ENCODE data around the gene PCYT2. TPM values are rescaled to one million over a fixed set of nuclear protein-coding genes. Genes with fewer than 3 reads are reported as not detected.

Gene PCYT2
- total RNA-seq, 1 experiment from 2014 or later: 31.4 TPM

- TF ChIP-seq ATF2 (CRISPR knock-in tag; IDR thresholded peaks at IDR 0.05; ENCODE audit: borderline replicate concordance, low read depth) (no peak), ZNF232 (CRISPR knock-in tag; IDR thresholded peaks at IDR 0.05) (no peak), E2F1 (CRISPR knock-in tag; IDR thresholded peaks at IDR 0.05) (0 out of 2 replicates have a peak, but pooled peaks have one; percentile 33), ZNF423 (CRISPR knock-in tag; IDR thresholded peaks at IDR 0.05) (peak; percentile 89), JAZF1 (CRISPR knock-in tag; IDR thresholded peaks at IDR 0.05) (no peak), NFE2L1 (CRISPR knock-in tag; IDR thresholded peaks at IDR 0.05) (no peak), OVOL2 (CRISPR knock-in tag; IDR thresholded peaks at IDR 0.05; ENCODE audit: borderline replicate concordance) (no peak), SMAD3 (CRISPR knock-in tag; IDR thresholded peaks at IDR 0.05; ENCODE audit: borderline replicate concordance) (no peak), ELF4 (CRISPR knock-in tag; IDR thresholded peaks at IDR 0.05; ENCODE audit: low read depth) (0 out of 2 replicates have a peak, but pooled peaks have one; percentile 18), NFATC4 (CRISPR knock-in tag; IDR thresholded peaks at IDR 0.05) (peak; percentile 53; the same call in 1 of the 2 replicates), IRF1 (CRISPR knock-in tag; IDR thresholded peaks at IDR 0.05) (0 out of 2 replicates have a peak, but pooled peaks have one; percentile 44), PRDM15 (CRISPR knock-in tag; IDR thresholded peaks at IDR 0.05) (no peak), GABPB1 (CRISPR knock-in tag; IDR thresholded peaks at IDR 0.05) (no peak)
- TF ChIP-seq, protein P1, sequence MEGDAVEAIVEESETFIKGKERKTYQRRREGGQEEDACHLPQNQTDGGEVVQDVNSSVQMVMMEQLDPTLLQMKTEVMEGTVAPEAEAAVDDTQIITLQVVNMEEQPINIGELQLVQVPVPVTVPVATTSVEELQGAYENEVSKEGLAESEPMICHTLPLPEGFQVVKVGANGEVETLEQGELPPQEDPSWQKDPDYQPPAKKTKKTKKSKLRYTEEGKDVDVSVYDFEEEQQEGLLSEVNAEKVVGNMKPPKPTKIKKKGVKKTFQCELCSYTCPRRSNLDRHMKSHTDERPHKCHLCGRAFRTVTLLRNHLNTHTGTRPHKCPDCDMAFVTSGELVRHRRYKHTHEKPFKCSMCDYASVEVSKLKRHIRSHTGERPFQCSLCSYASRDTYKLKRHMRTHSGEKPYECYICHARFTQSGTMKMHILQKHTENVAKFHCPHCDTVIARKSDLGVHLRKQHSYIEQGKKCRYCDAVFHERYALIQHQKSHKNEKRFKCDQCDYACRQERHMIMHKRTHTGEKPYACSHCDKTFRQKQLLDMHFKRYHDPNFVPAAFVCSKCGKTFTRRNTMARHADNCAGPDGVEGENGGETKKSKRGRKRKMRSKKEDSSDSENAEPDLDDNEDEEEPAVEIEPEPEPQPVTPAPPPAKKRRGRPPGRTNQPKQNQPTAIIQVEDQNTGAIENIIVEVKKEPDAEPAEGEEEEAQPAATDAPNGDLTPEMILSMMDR (IDR thresholded peaks at IDR 0.05): peak; percentile 99
- TF ChIP-seq, protein P2, sequence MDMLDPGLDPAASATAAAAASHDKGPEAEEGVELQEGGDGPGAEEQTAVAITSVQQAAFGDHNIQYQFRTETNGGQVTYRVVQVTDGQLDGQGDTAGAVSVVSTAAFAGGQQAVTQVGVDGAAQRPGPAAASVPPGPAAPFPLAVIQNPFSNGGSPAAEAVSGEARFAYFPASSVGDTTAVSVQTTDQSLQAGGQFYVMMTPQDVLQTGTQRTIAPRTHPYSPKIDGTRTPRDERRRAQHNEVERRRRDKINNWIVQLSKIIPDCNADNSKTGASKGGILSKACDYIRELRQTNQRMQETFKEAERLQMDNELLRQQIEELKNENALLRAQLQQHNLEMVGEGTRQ (CRISPR knock-in tag; IDR thresholded peaks at IDR 0.05): no peak
- TF ChIP-seq, protein P3, sequence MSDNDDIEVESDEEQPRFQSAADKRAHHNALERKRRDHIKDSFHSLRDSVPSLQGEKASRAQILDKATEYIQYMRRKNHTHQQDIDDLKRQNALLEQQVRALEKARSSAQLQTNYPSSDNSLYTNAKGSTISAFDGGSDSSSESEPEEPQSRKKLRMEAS (CRISPR knock-in tag; IDR thresholded peaks at IDR 0.05): no peak
- TF ChIP-seq, protein P4, sequence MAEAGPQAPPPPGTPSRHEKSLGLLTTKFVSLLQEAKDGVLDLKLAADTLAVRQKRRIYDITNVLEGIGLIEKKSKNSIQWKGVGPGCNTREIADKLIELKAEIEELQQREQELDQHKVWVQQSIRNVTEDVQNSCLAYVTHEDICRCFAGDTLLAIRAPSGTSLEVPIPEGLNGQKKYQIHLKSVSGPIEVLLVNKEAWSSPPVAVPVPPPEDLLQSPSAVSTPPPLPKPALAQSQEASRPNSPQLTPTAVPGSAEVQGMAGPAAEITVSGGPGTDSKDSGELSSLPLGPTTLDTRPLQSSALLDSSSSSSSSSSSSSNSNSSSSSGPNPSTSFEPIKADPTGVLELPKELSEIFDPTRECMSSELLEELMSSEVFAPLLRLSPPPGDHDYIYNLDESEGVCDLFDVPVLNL (CRISPR knock-in tag; IDR thresholded peaks at IDR 0.05; ENCODE audit: borderline replicate concordance, low read depth): no peak
- TF ChIP-seq, protein P5, sequence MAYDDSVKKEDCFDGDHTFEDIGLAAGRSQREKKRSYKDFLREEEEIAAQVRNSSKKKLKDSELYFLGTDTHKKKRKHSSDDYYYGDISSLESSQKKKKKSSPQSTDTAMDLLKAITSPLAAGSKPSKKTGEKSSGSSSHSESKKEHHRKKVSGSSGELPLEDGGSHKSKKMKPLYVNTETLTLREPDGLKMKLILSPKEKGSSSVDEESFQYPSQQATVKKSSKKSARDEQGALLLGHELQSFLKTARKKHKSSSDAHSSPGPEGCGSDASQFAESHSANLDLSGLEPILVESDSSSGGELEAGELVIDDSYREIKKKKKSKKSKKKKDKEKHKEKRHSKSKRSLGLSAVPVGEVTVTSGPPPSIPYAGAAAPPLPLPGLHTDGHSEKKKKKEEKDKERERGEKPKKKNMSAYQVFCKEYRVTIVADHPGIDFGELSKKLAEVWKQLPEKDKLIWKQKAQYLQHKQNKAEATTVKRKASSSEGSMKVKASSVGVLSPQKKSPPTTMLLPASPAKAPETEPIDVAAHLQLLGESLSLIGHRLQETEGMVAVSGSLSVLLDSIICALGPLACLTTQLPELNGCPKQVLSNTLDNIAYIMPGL (CRISPR knock-in tag; IDR thresholded peaks at IDR 0.05): peak; percentile 90; the same call in 1 of the 2 replicates
- TF ChIP-seq, protein P6, sequence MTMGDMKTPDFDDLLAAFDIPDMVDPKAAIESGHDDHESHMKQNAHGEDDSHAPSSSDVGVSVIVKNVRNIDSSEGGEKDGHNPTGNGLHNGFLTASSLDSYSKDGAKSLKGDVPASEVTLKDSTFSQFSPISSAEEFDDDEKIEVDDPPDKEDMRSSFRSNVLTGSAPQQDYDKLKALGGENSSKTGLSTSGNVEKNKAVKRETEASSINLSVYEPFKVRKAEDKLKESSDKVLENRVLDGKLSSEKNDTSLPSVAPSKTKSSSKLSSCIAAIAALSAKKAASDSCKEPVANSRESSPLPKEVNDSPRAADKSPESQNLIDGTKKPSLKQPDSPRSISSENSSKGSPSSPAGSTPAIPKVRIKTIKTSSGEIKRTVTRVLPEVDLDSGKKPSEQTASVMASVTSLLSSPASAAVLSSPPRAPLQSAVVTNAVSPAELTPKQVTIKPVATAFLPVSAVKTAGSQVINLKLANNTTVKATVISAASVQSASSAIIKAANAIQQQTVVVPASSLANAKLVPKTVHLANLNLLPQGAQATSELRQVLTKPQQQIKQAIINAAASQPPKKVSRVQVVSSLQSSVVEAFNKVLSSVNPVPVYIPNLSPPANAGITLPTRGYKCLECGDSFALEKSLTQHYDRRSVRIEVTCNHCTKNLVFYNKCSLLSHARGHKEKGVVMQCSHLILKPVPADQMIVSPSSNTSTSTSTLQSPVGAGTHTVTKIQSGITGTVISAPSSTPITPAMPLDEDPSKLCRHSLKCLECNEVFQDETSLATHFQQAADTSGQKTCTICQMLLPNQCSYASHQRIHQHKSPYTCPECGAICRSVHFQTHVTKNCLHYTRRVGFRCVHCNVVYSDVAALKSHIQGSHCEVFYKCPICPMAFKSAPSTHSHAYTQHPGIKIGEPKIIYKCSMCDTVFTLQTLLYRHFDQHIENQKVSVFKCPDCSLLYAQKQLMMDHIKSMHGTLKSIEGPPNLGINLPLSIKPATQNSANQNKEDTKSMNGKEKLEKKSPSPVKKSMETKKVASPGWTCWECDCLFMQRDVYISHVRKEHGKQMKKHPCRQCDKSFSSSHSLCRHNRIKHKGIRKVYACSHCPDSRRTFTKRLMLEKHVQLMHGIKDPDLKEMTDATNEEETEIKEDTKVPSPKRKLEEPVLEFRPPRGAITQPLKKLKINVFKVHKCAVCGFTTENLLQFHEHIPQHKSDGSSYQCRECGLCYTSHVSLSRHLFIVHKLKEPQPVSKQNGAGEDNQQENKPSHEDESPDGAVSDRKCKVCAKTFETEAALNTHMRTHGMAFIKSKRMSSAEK (CRISPR knock-in tag; IDR thresholded peaks at IDR 0.05; ENCODE audit: borderline replicate concordance): no peak
These were observed 41.7 kb downstream of the PCYT2 start (continued) for GRCh38 chr17:81869221-81870130.
